GM10847 (cell line): ENCODE measurements around the gene PSTK.

Source experiments
- POLR2A ChIP-seq: IDR thresholded peaks from 2 replicates; pipeline ENCODE4 v1.6.1; 2011; ENCODE audit not compliant: insufficient read length; ENCODE audit errors: extremely low read depth

PSTK gene

DNA sequence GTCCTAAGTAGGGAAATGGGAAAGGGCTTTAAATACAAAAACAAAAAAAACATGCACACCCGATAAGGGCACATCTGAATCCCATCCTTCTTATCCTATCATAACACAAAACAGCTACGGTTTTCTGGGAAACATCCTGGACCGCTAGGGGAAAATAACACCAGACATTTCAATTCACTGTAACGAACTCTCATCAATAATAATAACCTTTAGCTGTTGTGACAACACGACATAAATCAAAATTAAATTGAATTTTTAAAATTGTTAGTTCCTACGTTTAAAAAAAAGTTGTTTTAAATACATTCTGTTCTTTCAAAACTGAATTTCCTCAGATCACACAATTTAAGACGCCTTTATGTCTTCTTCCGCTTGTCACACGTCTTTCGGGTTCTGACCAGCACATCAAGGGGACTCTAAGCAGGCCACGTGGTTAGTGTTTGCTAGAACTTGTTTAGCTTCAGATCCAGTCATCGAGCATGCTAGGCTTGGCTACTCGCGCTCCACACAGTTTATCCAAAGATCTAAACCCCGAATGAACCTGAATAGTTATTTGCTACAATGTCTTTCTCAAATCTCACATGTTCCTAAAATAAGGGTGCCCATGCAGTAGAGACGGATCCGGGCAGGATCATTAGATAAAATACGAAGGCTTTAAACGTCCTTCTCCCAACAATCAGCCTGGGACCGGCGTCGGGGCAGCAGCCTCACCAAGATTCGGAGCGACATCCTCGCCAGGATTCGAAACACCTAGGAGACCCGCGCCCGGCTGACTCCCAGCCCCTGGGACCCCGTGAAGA lies 27.6 kb downstream of the PSTK start:
- no peak for TF ChIP-seq POLR2A

DNA sequence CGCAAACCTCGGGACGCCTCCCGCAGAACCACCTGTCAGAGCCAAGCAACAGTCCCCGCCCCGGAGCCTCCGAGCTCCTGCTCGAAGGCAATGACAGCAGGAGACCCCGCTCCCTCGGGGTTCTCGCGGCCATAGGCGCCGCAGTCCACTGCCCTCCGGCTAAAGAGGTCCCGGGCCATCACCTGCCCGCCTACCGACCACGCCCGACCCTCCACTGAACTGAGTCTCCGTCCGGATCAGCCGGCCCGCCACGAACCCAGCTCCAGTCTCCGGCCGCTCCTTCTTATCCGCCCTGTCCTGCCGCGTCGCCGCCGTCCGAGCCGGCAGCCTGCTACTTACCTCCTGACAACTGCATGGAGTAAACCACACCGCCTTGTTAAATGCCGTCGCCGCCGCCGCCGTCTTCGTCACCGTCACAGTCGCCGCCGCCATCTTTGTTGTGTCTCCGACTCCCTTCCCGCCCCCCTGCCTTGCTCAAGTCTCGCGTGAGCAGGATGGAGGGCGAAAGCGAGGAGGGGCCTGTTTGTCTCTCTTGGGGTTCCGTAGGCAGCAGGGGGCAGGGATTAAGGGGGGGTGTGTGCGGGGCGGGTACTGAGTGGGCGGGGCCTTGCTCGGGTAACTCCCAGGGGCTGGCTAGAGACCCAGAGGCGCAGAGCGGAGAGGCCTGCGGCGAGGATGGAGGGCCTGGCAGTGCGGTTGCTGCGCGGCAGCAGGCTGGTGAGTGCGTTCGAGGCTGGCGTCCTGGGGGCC lies 28.3 kb downstream of the PSTK start, which contains the start of the genes ACADSB and IKZF5:
ACADSB (plus strand) TSS at position 652 of the 750 bp plus-strand sequence; CDS start at position 676, 24 bp downstream.
IKZF5 (minus strand) TSS at position 441 of the 750 bp plus-strand sequence. CDS start 10,170 bp downstream, outside the sequence.
- peak; percentile 95 for TF ChIP-seq POLR2A

DNA sequence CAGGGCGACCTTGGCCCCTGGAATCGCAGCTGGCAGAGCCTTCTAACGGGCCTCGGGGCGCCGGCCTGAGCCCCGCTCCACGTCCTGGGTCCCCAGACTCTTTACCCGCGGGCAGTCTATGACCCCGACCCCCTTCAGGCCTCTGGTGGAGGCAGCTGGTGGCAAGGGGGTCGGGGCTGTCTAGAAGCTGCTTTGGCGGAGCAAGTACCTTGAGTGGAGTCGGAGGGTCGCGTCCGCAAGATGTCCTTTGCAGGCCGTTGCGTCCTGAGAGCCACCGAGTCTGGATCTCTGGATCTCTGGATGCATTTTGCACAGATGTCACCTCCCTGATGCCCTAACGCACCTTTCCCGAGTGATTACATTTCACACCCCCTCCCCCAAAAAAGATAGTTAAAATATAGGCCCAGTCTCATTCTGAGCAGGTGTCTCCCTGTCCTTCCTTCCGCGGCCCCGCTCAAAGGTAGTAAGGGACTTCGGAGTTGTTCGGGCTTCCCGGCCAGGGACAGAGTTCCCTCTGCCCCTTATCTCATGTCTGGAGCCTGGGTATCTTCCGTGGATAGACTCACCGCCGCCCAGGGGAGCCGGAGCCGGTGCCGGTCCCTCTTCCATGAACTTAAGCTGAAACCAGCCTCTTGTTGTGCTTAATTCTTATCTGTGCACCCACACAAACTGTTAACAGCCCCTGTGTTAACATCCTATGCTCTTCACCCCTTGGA lies 29.1 kb downstream of the PSTK start:
- no peak for TF ChIP-seq POLR2A

DNA sequence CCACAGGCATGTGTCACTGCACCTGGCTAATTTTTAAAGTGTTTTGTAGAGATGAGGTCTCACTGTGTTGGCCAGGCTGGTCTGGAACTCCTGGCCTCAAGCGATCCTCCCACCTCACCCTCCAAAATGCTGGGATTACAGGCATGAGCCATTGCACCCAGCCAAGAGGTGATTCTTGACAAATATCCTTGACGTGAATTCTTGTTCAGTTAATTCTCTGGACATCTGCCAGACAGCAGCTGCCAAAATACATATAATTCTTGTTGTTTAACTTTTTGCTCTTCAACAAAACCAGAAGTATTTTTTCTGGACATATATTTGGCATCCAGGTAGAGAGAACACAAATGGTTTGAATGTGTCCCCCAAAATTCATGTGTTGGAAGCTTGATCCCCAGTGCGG lies 31.8 kb downstream of the PSTK start:
- no peak for TF ChIP-seq POLR2A

DNA sequence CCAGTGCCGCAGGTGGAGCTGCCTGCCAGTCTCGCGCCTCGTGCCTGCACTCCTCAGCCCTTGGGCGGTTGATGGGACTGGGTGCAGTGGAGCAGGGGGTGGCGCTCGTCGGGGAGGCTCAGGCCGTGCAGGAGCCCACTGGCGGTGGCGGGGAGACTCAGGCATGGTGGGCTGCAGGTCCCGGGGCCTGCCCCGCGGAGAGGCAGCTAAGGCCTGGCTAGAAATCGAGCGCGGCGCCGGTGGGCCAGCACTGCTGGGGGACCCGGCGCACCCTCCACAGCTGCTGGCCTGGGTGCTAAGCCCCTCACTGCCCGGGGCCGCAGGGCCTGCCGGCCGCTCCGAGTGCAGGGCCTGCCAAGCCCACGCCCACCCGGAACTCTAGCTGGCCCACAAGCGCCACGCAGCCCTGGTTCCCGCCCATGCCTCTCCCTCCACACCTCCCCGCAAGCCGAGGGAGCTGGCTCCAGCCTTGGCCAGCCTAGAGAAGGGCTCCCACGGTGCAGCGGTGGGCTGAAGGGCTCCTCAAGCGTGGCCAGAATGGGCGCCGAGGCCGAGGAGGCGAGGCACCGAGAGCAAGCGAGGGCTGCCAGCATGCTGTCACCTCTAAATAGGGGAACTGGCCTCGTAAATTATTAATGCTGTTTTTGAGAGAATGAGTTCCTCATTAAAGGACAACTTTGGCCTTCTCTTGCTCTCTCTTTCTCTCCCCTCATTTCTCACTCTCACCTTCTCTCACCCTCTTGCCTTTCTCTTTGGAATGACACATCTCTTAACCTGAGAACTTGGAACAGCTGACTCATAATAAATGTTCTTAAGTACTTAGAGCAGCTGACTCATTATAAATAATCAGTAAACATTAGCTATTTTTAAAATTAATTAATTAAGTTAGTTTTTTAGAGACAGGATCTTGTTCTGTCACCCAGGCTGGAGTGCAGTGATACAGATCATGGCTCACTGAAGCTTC lies 33.5 kb downstream of the PSTK start:
- no peak for TF ChIP-seq POLR2A

DNA sequence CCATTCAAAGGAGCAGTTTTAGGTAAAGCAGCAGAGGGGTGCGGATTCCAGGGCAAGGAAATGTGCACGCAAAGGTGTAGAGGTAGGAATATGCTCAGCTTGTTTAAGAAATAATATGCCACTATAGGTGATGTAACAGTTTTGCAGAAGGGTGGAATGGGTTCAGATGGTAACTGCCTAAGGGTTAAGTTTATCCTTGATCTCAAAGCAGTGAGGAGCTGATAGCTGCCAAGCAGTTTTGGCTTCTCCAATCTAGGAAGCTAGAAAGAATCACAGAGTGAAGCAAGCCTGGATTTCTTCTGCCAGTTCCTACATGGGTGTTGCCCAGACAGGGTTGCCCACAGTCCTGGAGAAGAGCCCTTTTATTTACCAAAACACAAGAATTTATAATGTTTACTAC lies 34.6 kb downstream of the PSTK start:
- TF ChIP-seq POLR2A: no peak

DNA sequence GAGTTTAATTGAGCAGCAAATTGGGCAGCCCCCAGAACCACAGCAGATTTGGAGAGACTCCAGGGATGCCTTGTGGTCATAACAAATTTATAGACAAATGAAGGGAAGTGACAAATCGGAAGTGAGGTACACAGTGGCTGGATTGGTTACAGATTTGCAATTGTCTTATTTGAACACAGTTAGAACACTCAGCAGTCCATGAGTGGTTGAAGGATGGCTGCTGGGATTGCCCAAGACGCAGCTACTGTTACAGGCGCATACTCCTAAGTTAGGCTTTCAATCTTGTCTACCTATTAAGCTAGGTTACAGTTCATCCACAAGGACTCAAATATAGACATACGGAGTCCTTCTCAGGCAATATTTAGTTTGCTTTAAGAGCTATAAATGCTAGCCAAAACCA lies 36.0 kb downstream of the PSTK start:
- no peak for TF ChIP-seq POLR2A

DNA sequence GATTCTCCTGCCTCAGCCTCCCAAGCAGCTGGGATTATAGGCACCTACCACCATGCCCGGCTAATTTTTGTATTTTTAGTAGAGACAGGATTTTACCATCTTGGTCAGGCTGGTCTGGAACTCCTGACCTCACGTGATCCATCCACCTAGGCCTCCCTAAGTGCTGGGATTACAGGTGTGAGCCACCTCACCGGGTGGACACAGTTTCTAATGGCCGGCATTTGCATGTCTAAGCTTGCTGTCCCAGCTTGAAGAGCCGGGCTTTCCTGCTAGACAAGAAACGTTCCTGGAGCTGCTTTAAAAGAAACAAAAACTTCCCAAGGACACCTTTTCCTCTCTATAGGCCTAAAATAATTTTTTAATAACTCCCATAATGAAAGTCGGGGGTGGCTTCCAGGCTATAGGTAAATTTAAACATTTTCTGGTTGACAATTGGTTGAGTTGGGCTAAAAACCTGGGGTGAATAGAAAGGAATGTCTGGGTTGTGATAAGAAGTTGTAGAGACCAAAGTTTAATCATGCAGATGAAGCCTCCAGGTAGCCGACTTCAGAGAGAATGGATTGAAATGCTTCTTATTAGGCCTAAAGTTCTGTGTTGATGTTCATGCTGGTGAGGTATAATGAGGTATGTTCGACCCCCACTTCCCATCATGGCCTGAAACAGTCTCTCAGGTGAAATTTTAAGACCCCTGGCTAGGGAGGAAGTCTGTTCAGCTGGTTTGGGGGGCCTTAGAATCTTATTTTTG lies 37.4 kb downstream of the PSTK start:
- no peak for TF ChIP-seq POLR2A

DNA sequence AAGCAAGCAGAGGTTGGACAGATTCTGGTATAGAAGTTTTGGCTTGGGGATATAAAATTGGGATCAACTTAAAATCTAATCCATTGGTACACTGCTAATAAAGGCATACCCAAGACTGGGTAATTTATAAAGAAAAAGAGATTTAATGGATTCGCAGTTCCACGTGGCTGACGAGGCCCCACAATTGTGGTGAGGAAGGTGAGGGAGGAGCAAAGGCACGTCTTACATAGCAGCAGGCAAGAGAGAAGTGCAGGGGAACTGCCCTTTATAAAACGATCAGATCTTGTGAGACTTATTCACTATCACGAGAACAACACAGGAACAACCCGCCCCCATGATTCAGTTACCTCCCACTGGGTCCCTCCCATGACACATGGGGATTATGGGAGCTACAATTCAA lies 38.3 kb downstream of the PSTK start:
- no peak for TF ChIP-seq POLR2A

DNA sequence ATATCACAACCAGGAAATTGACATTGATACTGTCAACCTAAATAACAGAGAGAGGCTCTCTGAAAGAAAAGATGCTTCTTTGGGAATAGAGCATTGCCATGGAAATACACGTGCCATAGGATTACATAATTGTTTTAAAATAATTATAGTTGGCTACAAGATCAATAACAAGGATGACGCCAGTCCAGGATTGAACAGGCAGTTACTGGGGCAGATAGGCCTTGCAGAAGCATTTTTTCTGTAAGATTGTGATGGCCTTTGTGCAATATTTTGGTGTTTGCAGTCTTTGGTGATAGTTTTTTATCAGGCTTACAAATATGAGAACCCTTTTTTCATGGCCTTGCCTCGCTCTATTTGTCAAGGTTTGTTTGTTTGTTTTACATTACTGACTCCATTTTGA lies 39.1 kb downstream of the PSTK start:
- TF ChIP-seq POLR2A: no peak

DNA sequence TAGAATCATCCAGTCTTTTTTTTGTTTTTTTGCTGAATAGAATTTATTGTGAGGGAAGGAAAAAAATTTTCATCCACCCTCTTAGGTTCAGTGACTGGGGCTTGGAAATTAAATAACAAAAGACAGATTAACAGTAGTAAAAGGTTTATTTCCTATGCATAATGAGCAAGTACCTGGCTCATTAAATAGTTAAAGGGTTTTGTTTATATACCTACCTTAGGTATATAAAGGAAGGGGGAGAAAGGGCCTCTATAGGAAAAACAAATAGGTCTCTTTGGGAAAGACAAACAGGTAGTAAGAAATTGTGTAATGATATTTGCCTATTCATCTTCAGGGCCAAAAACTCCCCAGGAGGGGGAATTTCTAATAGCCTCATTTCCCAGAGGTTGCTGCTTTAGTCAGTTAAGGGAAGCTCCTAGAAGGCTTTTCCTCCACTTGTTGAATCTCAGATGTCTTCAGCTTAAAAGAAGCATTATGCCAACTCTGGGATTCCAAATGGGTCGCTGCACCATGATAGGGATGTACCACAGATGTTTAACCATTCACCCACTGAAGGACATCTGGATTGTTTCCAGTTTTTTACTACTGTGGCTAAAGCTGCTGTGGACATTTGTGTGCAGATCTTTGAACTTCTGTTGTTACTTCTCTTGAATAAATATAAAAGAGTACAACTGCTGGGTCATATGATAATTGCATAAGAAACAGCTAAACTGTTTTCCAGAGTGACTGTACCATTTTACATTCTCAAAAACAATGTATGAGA lies 39.9 kb downstream of the PSTK start:
- no peak for TF ChIP-seq POLR2A

DNA sequence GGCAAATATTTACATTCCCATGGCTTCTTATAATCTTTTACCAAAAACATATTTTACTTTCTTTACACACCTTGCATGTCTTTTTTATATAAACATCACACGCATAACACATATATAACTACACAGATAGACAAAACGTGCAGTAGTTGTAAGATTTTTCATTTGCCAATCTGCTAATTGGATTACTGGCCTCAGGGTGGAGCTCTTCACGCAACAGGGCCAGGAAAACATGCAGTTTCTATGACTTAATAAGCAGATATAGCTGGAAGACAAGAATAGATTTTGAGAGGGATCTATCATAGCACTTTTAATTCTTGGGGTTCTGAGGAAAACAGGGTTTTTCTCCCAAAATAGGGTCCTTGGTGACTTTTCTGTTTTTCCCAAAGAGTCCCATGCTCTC lies 41.3 kb downstream of the PSTK start:
- no peak for TF ChIP-seq POLR2A

DNA sequence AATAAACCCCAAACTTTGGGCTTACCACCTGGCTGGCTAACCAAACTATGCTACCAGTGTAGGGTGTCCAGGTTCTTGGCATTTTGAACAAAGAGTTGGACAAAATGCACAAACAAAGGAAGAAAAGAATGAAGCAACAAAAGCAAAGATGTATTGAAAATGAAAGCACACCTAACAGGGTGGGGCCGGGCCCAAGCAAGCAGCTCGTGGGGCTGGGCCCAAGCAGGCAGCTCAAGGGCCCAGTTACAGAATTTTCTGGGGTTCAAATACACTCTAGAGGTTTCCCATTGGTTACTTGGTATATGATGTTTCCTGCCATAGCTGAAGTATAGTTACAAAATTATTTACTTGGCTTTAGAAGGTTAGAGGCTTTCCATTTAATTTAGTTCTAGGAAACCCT lies 44.3 kb downstream of the PSTK start:
- TF ChIP-seq POLR2A: no peak
